Activated CD4-positive, alpha-beta T cell treated with anti-CD3 and anti-CD28 coated beads, Interleukin-2, amount 50 U/mL, for 1 hour (primary cell): ENCODE measurements around the gene KCNK4.
A peak's percentile ranks its signal among the peaks of the same experiment; 100 is the strongest.

Source experiments
- DNase-seq: peaks from one replicate; pipeline ENCODE4 v3.0.0-alpha.2; 2020

KCNK4 gene

GRCh38 chr11:64269540-64270220 is 21.4 kb upstream of the KCNK4 start:
- peak; percentile 96 for DNase-seq

GRCh38 chr11:64275031-64275800 is 15.9 kb upstream of the KCNK4 start:
- DNase-seq = no peak

GRCh38 chr11:64275841-64276240 is 15.3 kb upstream of the KCNK4 start:
- no peak for DNase-seq

GRCh38 chr11:64276653-64277431 is 14.3 kb upstream of the KCNK4 start:
- no peak for DNase-seq

- DNase-seq = no peak
These were observed 12.4 kb upstream of the KCNK4 start for GRCh38 chr11:64278576-64279190.

GRCh38 chr11:64281957-64282770 is 8.9 kb upstream of the KCNK4 start:
- DNase-seq = no peak

- DNase-seq = no peak
These were observed 8.0 kb upstream of the KCNK4 start for GRCh38 chr11:64283092-64283491.

- peak; percentile 90 for DNase-seq
These were observed 6.8 kb upstream of the KCNK4 start, which contains the start of gene BAD for GRCh38 chr11:64284048-64284961. Gene BAD, minus strand, starts transcription at chr11:64284665. Its CDS starts 297 bp downstream, at chr11:64284368.

- DNase-seq = peak; percentile 90
These were observed 5.9 kb upstream of the KCNK4 start, which contains the start of gene GPR137 for GRCh38 chr11:64284962-64285884. Gene GPR137, plus strand, starts transcription at chr11:64285848. Its CDS starts 677 bp downstream, at chr11:64286525.

GRCh38 chr11:64285885-64286800 is 5.0 kb upstream of the KCNK4 start:
- no peak for DNase-seq

GRCh38 chr11:64286801-64287159 is 4.3 kb upstream of the KCNK4 start:
- no peak for DNase-seq

GRCh38 chr11:64287676-64288352 is 3.3 kb upstream of the KCNK4 start:
- DNase-seq = no peak

GRCh38 chr11:64288353-64288750 is 2.8 kb upstream of the KCNK4 start:
- DNase-seq = no peak

- DNase-seq = no peak
These were observed 2.0 kb upstream of the KCNK4 start for GRCh38 chr11:64289002-64289564.

- DNase-seq = no peak
These were observed 495 bp upstream of the KCNK4 start for GRCh38 chr11:64290352-64291261.

- DNase-seq = no peak
These were observed 804 bp downstream of the KCNK4 start for GRCh38 chr11:64291752-64292459.
